OCI-LY3 (cell line): Measurements from ENCODE around the gene CEP120.

ENCODE experiments used
- EZH2phosphoT487 ChIP-seq: fragments of 200-600 bp; shearing (Covaris generic); IDR thresholded peaks from 2 replicates; pipeline ENCODE4 v1.6.1; 2018; ENCODE audit warnings: antibody characterized with exemption, mixed run types, low read depth
- TF ChIP-seq, protein P1 (sequence below): fragments of 200-600, 300-600 bp; sonication (generic); IDR thresholded peaks from 2 replicates; pipeline ENCODE4 v1.5.1; 2014; ENCODE audit warnings: antibody characterized with exemption, low read length, low read depth

DNA sequence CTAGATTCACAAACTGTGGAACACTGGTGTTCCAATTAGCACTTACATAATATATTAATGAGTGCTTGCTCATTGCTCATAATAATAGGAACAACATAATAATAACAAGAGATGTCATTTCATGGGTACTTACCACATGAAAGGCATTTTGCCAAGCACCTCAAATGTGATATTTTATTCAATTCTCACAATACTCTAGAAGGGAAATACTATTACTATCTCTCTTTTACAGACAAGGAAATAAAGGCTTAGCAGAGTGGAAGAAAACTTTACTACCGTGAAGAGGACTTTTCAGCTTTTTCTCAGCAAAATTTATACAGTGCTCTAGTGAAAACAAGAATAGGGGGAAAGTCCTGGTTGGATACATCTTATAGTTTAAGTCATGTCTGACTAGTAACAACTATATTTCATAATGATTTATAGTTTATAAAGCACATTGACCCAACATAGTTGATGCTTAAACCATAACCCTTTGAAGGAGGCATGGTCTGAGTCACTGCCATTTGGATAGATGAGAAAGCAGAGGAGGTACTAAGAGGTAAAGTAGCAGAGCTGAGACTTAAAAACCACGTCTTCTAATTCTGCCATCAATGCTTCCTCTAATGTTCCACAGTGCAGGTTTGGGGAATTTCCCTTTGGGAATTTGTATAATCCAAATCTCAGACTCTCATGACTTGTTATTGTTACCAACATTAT lies 124.7 kb downstream of the CEP120 start:
- TF ChIP-seq, protein P1, sequence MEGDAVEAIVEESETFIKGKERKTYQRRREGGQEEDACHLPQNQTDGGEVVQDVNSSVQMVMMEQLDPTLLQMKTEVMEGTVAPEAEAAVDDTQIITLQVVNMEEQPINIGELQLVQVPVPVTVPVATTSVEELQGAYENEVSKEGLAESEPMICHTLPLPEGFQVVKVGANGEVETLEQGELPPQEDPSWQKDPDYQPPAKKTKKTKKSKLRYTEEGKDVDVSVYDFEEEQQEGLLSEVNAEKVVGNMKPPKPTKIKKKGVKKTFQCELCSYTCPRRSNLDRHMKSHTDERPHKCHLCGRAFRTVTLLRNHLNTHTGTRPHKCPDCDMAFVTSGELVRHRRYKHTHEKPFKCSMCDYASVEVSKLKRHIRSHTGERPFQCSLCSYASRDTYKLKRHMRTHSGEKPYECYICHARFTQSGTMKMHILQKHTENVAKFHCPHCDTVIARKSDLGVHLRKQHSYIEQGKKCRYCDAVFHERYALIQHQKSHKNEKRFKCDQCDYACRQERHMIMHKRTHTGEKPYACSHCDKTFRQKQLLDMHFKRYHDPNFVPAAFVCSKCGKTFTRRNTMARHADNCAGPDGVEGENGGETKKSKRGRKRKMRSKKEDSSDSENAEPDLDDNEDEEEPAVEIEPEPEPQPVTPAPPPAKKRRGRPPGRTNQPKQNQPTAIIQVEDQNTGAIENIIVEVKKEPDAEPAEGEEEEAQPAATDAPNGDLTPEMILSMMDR: no peak
- no peak for TF ChIP-seq EZH2phosphoT487
